HS-27A (cell line): Measurements from ENCODE around the gene CLIC4.

Source experiments
- DNase-seq: peaks from one replicate; pipeline ENCODE4 v3.0.0-alpha.2; 2012; ENCODE audit warnings: low read depth, missing footprints

The CLIC4 gene

GRCh38 chr1:24859063-24860010, 114.1 kb downstream of the CLIC4 start:
- DNase-seq, result no peak

DNA sequence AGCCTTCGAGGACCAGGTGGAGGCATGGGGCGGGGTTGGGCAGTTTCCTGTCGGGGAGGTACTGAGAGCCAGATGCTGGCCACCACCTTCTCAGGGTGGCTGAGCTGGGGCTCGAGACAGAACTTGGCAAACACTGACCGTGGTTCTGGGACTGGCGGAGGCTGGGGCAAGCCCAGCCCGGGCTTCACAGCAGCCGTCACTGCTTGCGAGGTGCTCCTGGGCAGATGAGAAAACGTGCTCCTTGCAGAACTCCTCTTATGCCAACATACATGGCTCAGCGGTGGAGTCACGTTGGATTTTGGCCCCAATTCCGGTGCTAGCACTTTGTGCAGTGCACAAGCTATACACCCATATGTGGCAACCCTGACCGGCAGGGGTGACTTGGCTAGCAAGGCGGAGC, 115.6 kb downstream of the CLIC4 start:
- DNase-seq, result no peak

DNA sequence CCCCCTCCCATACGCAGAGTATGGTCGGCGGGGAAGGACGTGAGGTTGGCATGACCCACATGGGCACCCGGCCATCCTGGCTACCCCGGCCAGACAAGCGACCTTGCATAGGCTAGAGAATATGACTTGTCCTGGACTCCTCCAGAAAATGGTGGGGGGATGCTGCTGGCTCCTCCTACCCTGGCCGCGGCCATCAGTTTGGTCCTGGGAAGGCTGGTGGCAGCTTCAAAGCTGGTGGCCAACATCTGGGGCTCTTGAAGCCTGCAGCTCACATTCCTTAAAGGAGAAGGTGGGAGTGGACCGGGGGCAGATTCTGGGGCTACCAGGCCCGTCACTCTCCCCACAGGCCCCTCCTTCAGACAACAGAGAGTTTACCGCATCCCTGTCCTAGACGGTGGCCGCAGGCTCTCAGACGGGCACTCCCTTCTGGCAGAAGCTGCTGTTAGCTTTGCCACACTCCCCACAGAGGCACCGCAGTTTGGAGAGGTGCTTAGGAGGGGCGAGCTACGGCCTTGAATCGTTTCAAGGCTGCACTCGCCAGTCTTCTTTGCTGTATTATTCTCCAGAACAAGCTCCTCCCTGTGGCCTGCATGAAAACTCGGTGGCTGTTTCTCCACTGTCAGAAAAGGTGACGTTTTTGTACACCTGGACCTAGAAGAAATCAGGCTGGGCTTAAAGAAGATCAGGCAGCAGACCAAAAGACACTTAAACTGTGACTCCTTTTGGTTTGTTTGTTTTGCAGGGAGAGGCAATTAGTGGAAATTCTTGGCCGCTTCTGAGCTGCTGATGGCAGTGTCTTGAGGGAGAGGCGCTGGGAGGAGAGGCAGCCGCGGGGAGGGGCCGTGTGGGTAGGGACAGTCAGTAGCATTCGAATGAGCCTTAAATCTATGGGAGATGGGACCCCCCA, 116.8 kb downstream of the CLIC4 start:
- no peak for DNase-seq

DNA sequence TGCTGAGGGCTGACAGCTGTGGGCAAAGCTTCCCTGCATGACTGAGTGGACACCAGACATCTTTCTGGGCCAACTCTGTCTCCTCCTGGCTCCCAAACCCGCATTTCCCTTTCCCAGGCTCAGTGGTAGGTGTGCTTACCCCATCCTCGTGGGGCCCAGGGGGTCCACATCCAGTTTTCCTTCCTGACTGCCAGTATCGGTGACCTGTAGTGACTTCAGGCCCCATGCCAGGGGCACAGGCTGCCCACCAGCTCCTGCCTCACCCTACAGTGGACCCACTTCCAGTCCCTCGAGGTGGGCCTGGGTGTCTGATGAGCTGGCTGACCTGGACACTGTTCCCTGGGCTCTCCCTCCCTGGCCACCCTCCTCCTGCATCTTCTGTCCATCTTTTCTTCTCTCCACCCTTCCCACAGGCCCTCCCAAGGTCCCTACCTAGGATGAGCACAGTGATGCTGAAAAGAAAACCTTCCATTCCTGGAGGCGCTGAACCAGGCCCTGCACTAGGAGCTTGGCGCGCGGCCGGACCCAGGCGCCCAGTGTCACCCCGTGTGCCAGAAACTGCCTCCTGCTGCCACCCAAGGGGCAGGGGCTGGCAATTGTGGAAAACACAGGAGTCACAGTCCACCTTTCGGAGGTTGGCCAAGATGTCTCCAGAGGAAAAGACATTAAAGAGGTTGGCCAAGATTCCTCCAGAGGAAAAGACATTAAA, 117.7 kb downstream of the CLIC4 start:
- no peak for DNase-seq

GRCh38 chr1:24864370-24864777, 119.1 kb downstream of the CLIC4 start:
- DNase-seq, result no peak

DNA sequence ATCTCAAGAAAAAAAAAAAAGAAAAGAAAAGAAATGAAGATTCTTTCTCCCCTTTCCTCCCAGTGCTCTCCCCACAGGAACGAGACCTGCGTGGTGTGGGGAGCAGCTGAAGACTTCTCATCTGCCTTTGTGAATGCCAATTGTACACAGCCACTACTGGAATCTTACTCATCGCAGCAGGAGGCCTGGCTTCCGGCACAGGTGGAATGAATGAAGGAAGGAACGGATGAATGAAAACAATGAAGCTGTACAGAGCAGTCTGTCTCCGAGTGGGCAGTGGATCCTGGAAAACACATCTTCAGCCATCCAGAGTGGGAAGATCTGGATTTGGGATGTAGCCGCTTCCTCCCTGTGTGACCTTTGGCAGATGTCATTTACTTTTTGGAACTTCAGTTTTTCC, 119.9 kb downstream of the CLIC4 start:
- no peak for DNase-seq

DNA sequence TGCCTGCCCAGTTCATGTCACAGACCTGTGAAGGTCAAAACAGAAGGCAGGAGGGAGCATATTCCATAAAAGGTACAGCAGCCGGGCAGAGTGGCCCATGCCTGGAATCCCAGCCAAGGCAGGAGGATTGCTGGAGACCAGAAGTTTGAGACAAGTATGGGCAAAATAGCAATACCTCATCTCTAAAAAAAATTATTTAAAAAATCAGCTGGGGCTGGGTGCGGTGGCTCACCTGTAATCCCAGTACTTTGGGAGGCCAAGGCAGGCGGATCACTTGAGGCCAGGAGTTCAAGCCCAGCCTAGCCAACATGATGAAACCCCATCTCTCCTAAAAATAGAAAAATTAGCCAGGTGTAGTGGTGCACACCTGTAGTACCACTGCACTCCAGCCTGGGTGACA, 120.3 kb downstream of the CLIC4 start:
- no peak for DNase-seq

GRCh38 chr1:24866211-24867083, 121.2 kb downstream of the CLIC4 start:
- DNase-seq, result no peak

DNA sequence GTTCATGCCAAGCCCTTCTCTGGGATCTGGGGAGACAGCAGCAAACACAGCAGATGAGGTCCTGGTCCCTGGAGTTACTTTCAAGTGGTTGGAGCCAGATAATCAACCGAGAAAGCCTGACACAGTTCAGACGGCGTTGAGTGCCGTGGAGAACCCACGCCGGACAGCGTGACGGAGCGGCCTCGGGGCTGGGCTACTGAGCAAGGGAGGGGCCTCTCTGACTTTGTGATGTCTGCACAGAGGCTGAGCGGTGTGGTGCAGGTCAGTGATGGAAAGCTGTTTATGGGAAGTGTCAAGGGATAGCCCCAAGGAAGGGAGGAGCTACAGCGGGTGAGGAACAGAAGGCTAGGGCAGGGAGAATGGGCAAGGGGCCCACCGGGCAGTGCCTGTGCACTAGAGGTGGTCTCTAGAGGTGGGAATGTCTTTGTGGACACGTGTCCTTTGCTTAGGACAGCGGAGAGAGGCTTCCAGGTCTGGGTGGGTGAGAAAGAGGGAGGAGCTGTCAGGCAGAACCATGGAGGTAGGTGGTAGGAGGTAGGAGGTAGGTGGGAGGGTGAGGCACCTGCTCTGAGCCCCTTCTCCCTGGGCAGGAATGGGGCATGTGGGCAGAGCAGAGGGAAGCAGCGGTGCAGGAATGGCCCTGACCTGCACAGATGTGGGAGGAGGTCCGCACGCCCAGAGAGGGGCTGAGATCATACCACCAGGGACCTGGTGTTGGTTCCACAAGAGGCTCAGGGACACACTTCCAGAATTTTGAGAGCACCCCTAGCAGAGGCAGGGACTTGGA, 122.0 kb downstream of the CLIC4 start:
- DNase-seq, result no peak

GRCh38 chr1:24868016-24868875, 123.0 kb downstream of the CLIC4 start:
- no peak for DNase-seq

DNA sequence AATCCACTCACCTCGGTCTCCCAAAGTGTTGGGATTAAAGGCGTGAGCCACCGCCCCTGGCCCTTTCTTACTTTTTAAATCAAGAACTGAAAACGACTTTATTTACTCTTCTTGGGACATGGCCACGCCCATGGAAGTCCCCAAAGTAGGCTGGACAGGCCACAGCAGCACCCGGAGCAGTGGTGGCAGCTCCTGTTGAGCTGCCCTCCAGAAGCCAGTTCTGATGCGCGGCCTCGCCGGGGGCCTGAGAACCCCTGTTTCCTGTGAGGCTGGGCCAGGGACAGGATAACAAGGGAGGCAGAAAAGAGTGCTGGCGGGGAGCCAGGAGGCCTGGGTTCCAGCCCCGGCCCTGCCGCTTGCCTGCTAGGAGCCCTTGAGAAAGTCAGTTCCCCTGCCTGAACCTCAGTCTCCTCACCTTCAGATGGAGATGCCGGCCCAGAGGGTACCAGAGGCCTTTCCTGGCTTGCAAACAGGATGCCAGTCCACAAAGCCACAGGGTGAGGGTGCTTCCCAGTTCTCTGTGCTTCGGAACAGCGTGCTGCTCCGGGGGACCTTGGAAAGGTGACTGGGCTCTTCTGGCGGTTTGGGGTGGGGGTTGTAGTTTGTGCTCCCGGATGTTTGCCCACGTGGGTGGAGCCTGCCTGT, 125.4 kb downstream of the CLIC4 start:
- DNase-seq, result no peak

GRCh38 chr1:24871306-24871901, 126.2 kb downstream of the CLIC4 start:
- DNase-seq, result no peak

GRCh38 chr1:24872061-24872850, 127.0 kb downstream of the CLIC4 start:
- DNase-seq, result no peak

- no peak for DNase-seq
These were observed 127.9 kb downstream of the CLIC4 start for GRCh38 chr1:24873148-24873547.

GRCh38 chr1:24874056-24874455, 128.8 kb downstream of the CLIC4 start:
- no peak for DNase-seq

- no peak for DNase-seq
These were observed 129.5 kb downstream of the CLIC4 start for GRCh38 chr1:24874611-24875234.

DNA sequence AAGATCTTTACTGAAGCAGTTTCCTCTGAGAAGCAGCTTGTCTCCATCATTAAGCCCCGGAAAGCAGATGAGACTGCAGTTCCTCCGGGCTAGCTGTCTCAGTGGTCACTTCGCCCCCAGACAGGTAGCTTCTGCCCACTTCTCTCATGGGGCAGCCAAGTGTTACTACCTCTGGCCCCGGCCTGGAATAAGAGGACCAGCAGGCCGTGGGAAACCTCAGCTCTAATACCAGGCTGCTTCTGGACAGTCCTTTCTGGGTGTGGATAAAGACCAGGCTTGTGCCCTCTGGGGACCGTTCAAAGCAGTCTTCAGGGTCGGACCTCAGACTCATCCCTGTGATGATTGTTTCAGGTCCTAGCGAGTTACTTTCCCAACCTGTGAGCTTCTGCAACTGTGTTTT, 130.0 kb downstream of the CLIC4 start:
- DNase-seq, result no peak
